ENCODE results near the gene STX17.

The STX17 gene

GRCh38 chr9:99925541-99925940 lies 19.1 kb downstream of the STX17 start:
- TF ChIP-seq CTCF (IDR thresholded peaks at IDR 0.05; ENCODE audit: insufficient read depth, low read length, missing control alignments) = no peak
- ChIA-PET POLR2A (no interaction called here), CTCF (no interaction called here)
- H3K4me3 ChIP-seq (ENCODE audit: low read depth, low read length) = no peak overlapping the region
- no peak for DNase-seq (ENCODE audit: low read depth, low spot score)

GRCh38 chr9:99929652-99930051 lies 23.2 kb downstream of the STX17 start:
- ChIA-PET CTCF (no interaction called here), POLR2A (no interaction called here)
- DNase-seq (ENCODE audit: low read depth, low spot score) = no peak
- no peak for TF ChIP-seq CTCF (IDR thresholded peaks at IDR 0.05; ENCODE audit: insufficient read depth, low read length, missing control alignments)
- H3K4me3 ChIP-seq (ENCODE audit: low read depth, low read length) = no peak overlapping the region

- ChIA-PET CTCF (interaction anchor here (1.1 to 4.6 kb wide), 4 partner anchors 10 to 746 kb away, joined by 3 to 16 read pairs (median 4); no protein-coding TSS in a partner anchor), POLR2A (interaction anchor here (0.6 kb wide), 1 partner anchor 439 kb away, joined by 3 read pairs; no protein-coding TSS in a partner anchor)
- no peak for TF ChIP-seq CTCF (IDR thresholded peaks at IDR 0.05; ENCODE audit: insufficient read depth, low read length, missing control alignments)
Measured at GRCh38 chr9:99931155-99931840, 24.8 kb downstream of the STX17 start.

DNA sequence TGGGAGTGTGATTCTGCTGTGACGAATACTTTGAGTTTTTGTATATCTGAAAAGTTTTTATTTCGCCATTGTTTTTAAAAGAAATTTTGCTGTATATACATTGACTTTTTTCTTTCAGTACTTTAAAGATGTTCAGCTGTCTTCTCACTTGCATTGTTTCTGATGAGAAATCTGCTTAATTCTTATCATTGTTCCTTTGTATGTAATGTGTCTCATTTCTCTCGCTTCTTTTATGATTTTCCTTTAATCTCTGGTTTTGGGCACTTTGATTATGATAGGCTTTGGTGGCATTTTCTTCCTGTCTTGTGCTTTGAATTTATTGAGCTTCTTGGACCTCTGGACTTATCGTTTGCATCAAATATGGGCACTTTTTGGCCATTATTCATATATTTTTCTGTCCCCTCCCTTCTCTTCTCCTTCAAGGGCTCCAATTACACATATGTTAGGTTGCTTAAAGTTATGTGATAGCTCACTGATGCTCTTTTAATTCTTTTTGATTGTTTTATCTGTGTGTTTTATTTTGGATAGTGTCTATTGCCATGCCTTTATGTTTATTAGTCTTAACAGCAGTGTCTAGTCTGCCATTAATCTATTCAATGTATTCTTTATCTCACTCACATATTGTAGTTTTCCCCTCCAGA lies 30.6 kb downstream of the STX17 start:
- DNase-seq (ENCODE audit: low read depth, low spot score) = no peak
- ChIA-PET POLR2A (no interaction called here), CTCF (interaction anchor here (0.6 to 2.7 kb wide), 2 partner anchors 11 to 295 kb away, joined by 3 to 13 read pairs; no protein-coding TSS in a partner anchor)
- TF ChIP-seq CTCF (IDR thresholded peaks at IDR 0.05; ENCODE audit: insufficient read depth, low read length, missing control alignments) = no peak
- no peak overlapping the region for H3K4me3 ChIP-seq (ENCODE audit: low read depth, low read length)

More at GRCh38 chr9:99931155-99931840, 24.8 kb downstream of the STX17 start:
- H3K4me3 ChIP-seq (ENCODE audit: low read depth, low read length) = no peak overlapping the region
- DNase-seq (ENCODE audit: low read depth, low spot score) = no peak

DNA sequence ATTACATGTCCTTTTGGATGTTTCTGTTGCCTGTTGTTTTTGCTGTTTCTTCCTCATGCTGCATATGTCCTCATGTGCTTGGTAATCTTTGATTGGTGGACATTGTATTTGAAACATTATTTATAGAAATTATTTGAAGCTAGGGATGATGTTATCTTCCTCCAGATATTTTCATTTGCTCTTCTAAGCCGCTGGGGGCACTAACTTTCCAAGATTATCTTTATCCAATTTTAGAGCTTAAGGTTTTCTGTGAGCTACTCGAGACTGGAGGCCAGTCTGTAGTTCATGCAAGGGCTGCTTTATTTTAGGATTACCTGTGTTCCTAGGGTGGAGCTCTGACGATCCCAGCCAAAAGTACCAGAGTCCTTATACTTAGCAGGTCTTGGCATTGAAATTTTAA lies 40.9 kb downstream of the STX17 start:
- H3K4me3 ChIP-seq (ENCODE audit: low read depth, low read length) = no peak overlapping the region
- ChIA-PET CTCF (interaction anchor here (0.6 to 2.5 kb wide), 7 partner anchors 9 to 762 kb away, joined by 3 to 16 read pairs (median 6); no protein-coding TSS in a partner anchor), POLR2A (no interaction called here)
- no peak for TF ChIP-seq CTCF (IDR thresholded peaks at IDR 0.05; ENCODE audit: insufficient read depth, low read length, missing control alignments)
- no peak for DNase-seq (ENCODE audit: low read depth, low spot score)

GRCh38 chr9:99948482-99948881 lies 42.0 kb downstream of the STX17 start:
- CTCF ChIA-PET = interaction anchor here (1.8 to 2.5 kb wide), 4 partner anchors 11 to 764 kb away, joined by 5 to 16 read pairs (median 10); no protein-coding TSS in a partner anchor
- H3K4me3 ChIP-seq (ENCODE audit: low read depth, low read length) = no peak overlapping the region
- POLR2A ChIA-PET = no interaction called here
- no peak for DNase-seq (ENCODE audit: low read depth, low spot score)
- no peak for TF ChIP-seq CTCF (IDR thresholded peaks at IDR 0.05; ENCODE audit: insufficient read depth, low read length, missing control alignments)

All from AG04449 (cell line).